Hematopoietic multipotent progenitor cell treated with erythropoietin and hydrocortisone succinate and interleukin-3 and kit ligand, for 17 days (in vitro differentiated cells): ENCODE results near the gene ENGASE.
A peak's percentile ranks its signal among the peaks of the same experiment; 100 is the strongest.

ENCODE experiments used
- DNase-seq: peaks from one replicate; pipeline ENCODE4 v3.0.0-alpha.2; 2015; ENCODE audit warnings: low spot score

The ENGASE gene

GRCh38 chr17:79038545-79039135 is 36.0 kb upstream of the ENGASE start:
- no peak for DNase-seq

- no peak for DNase-seq
Measured at GRCh38 chr17:79039171-79039570, 35.5 kb upstream of the ENGASE start.

GRCh38 chr17:79039886-79040285 is 34.7 kb upstream of the ENGASE start:
- no peak for DNase-seq

- DNase-seq, result no peak
Measured at GRCh38 chr17:79041041-79041570, 33.5 kb upstream of the ENGASE start.

GRCh38 chr17:79041723-79042420 is 32.8 kb upstream of the ENGASE start:
- DNase-seq, result no peak

- DNase-seq, result peak; percentile 55
Measured at GRCh38 chr17:79042421-79043190, 32.0 kb upstream of the ENGASE start.

- no peak for DNase-seq
Measured at GRCh38 chr17:79043191-79043930, 31.3 kb upstream of the ENGASE start.

GRCh38 chr17:79043931-79044320 is 30.7 kb upstream of the ENGASE start:
- no peak for DNase-seq

- DNase-seq, result no peak
Measured at GRCh38 chr17:79044462-79044861, 30.2 kb upstream of the ENGASE start.

GRCh38 chr17:79045001-79045729 is 29.5 kb upstream of the ENGASE start:
- DNase-seq, result no peak

- peak; percentile 50 for DNase-seq
Measured at GRCh38 chr17:79045842-79046196, 28.8 kb upstream of the ENGASE start.

GRCh38 chr17:79046197-79046915 is 28.3 kb upstream of the ENGASE start:
- DNase-seq, result no peak

- no peak for DNase-seq
Measured at GRCh38 chr17:79046916-79047280, 27.7 kb upstream of the ENGASE start.

GRCh38 chr17:79047291-79047920 is 27.2 kb upstream of the ENGASE start:
- no peak for DNase-seq

- no peak for DNase-seq
Measured at GRCh38 chr17:79047923-79048825, 26.4 kb upstream of the ENGASE start.

GRCh38 chr17:79048826-79049755 is 25.5 kb upstream of the ENGASE start:
- DNase-seq, result no peak

- no peak for DNase-seq
Measured at GRCh38 chr17:79049821-79050220, 24.8 kb upstream of the ENGASE start.

GRCh38 chr17:79050551-79050950 is 24.1 kb upstream of the ENGASE start:
- DNase-seq, result no peak
